Memory B cell (primary cell): ENCODE data around the gene ERICH6.
A peak's percentile ranks its signal among the peaks of the same experiment; 100 is the strongest.

Experiments used
- ATAC-seq: fragments of 150-1000 bp; cut with Tn5 transposase; 2 replicates; pipeline ENCODE4 v1.10.0; 2021; ENCODE audit warnings: low read depth, mild to moderate bottlenecking, moderate library complexity
- DNase-seq, 2 donors: peaks; one replicate each; pipeline ENCODE4 v3.0.0; 2022; ENCODE audit warnings: low spot score in 2 of 2
- H3K27ac Mint-ChIP-seq: one replicate; pipeline ENCODE4 v1.8.0; 2022; ENCODE audit warnings: mild to moderate bottlenecking, moderate library complexity, mixed read lengths
- H3K27me3 Mint-ChIP-seq: one replicate; pipeline ENCODE4 v1.8.0; 2022; ENCODE audit warnings: mixed read lengths
- H3K36me3 Mint-ChIP-seq: one replicate; pipeline ENCODE4 v1.8.0; 2022; ENCODE audit warnings: mild to moderate bottlenecking, mixed read lengths
- H3K4me1 Mint-ChIP-seq: one replicate; pipeline ENCODE4 v1.8.0; 2022; ENCODE audit warnings: mixed read lengths
- H3K4me3 Mint-ChIP-seq: one replicate; pipeline ENCODE4 v1.8.0; 2022; ENCODE audit warnings: mild to moderate bottlenecking, moderate library complexity, mixed read lengths
- H3K9me3 Mint-ChIP-seq: one replicate; pipeline ENCODE4 v1.8.0; 2022; ENCODE audit warnings: mixed read lengths

Gene ERICH6

DNA sequence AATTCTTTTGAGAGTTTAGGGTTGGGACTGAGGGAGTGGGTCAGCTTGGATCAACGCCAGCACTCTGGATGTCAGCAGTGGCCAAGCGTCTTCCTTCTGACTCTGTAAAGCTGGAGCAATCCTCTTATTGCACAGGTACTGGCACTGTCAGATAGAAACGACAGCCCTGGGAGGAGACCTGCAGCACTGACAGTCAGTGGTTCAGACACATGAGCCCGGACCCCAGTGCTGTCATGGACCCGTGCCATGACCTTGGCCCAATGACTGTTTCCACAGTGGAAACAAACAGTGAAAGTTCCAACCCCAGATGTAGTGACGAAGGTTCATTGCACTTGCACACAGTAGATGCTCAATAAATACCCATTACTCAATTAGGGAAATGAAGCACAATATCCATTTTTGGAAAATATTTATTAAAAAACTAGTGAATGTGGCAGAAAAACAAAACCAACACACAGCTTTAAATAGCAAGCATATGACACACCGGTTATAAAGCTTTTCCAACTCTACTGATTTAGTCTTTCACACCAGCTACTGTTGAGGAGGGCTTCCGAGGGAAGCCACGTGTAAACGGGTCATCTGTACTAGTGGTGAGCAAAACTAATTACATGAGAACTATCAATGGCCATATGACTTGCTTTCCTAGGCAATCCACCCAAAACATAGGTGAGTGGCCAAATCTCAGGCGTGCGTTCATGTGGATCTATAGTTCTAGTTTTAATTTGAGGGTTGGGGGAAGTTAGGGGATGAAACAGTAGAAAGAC, 37.2 kb upstream of the ERICH6 start:
- H3K4me3 Mint-ChIP-seq: no peak overlapping the region
- no peaks in the 10 kb centered on the region for H3K9me3 Mint-ChIP-seq
- peak overlapping the region; percentile 83 for H3K27ac Mint-ChIP-seq
- DNase-seq (no peak), ATAC-seq (no peak)
- H3K4me1 Mint-ChIP-seq: peaks cover 50% of the 10 kb centered on the region
- no peaks in the 10 kb centered on the region for H3K27me3 Mint-ChIP-seq
- peaks cover 13% of the 10 kb centered on the region for H3K36me3 Mint-ChIP-seq

DNA sequence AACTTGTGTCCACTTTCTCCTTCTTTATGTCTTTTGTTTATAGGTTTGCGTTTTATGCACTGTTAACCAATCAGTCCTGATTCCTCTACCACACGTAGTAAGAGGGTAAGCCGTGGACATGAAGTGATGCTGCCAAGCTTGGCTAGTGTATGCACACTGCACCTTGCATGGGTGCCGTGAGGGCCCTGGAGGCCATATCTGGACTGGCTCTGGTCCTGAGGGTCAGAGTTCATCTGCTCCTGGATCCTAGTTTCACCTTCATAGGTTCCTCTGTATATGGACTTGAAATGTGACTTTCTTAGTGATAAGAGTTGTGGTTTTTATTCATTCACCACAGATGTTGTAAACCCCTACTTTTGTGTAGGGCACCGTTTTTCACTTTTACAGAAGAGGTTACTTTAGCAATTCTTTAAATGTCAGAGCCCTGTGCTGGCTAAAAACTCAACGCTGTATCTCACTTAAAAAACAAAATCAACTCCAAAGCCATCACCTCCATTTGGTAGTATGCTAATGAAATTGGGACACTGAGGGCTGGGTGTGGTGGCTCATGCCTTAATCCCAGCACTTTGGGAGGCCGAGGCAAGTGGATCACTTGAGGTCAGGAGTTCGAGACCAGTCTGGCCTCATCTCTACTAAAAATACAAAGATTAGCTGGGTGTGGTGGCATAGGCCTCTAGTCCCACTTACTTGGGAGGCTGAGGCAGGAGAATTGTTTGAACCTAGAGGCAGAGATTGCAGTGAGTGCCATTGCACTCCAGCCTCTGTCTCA, 36.3 kb upstream of the ERICH6 start:
- H3K27ac Mint-ChIP-seq: peak overlapping the region; percentile 83
- ATAC-seq (peak; percentile 20), DNase-seq (no peak)
- H3K9me3 Mint-ChIP-seq: no peaks in the 10 kb centered on the region
- H3K36me3 Mint-ChIP-seq: peaks cover 13% of the 10 kb centered on the region
- H3K27me3 Mint-ChIP-seq: no peaks in the 10 kb centered on the region
- H3K4me3 Mint-ChIP-seq: peak overlapping the region; percentile 67
- peaks cover 46% of the 10 kb centered on the region for H3K4me1 Mint-ChIP-seq

DNA sequence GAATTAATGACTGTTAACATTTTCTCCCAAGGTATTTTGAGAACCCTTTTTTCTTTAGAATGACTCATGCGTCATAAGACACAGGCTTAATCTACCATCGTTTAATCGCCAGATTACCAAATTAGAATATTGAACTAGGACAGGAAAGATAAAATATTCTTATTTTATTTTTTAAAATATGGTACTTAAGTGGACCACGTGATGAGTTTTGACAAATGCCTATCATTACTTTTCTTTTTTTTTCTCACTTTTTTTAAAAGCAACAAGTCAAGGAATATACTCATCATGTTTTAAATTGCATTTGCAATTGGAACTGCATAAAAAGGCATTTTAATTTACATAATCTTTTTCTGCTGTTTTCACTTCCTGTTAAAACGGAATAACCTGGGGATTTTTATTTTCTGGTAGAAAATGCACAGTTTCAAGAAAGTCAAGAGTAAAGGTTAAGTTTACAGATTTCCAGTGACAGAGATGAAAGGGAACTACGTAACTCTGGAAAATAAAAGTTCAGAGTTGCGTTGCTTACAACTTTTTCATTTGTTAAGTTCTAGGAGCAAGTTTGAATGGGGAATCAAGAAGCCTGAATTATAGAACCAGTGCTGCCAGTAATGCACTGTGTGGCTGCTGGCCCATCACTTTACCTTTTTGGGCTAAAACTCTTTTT, 35.6 kb upstream of the ERICH6 start:
- H3K4me3 Mint-ChIP-seq: peak overlapping the region; percentile 67
- peak; percentile 75 for ATAC-seq
- peaks cover 13% of the 10 kb centered on the region for H3K36me3 Mint-ChIP-seq
- peak overlapping the region; percentile 83 for H3K27ac Mint-ChIP-seq
- peaks cover 39% of the 10 kb centered on the region for H3K4me1 Mint-ChIP-seq
- no peaks in the 10 kb centered on the region for H3K9me3 Mint-ChIP-seq
- no peak for DNase-seq
- no peaks in the 10 kb centered on the region for H3K27me3 Mint-ChIP-seq

DNA sequence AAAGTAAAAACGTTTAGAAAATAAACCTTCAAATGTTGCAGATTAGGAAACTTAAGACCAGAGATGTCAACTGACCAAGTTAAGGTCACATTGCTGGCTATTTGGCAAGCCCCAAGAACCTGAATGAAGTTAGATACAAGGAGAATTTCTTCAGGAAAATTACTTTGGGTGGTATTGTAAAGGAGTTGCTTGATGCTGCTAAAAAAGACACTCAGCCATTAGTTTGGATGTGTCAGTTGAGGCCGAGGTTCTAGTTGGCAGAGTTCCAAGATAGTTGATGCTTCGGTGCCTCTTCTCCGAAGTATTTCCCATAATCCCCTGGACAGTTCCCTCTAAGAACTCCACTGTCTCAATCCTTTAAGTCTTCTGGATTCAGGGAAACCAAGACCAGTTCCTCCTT, 35.0 kb upstream of the ERICH6 start:
- DNase-seq (no peak), ATAC-seq (no peak)
- Mint-ChIP-seq H3K27me3 (no peaks in the 10 kb centered on the region), H3K27ac (peak overlapping the region; percentile 83), H3K36me3 (peaks cover 13% of the 10 kb centered on the region), H3K4me3 (no peak overlapping the region), H3K4me1 (peaks cover 34% of the 10 kb centered on the region), H3K9me3 (no peaks in the 10 kb centered on the region)

DNA sequence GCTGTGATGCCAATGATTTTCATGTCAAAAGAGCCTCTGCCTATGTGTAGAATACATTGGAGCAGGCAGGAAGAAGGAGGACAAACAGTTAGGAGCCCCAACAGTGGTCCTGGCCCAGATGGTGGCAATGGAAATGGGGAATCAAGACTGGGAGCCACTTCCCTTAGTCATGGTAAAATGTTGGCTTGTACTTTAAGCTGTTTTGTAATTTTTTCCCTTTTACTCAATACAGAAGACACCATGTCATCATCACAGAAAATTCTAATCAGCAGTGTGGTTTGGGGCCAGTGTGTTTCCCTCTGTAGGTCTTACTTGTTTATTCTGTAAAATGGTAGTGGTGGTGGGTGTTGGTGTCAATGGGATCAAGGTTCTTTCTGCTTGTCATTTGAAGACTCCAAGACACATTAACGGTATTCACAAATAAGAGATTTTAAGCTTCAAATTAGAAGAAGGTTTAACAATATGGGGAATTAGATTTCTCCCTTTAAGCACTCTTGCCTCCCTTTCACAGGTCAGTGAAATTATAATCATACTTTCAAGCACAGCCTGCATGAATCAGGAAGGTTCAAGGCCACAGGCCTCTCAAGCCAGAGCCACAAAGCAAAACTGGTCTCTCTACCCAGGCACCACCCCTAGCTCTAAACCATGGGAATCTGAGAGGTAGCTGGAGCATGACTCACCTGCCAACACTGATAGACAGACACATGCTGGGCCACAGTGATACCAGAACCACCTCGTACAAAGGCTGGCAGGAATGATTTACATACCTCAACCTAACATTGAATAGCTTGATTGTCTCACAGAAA, 34.4 kb upstream of the ERICH6 start:
- ATAC-seq: no peak
- H3K4me1 Mint-ChIP-seq: peaks cover 28% of the 10 kb centered on the region
- no peaks in the 10 kb centered on the region for H3K9me3 Mint-ChIP-seq
- H3K36me3 Mint-ChIP-seq: peaks cover 13% of the 10 kb centered on the region
- no peak overlapping the region for H3K4me3 Mint-ChIP-seq
- no peaks in the 10 kb centered on the region for H3K27me3 Mint-ChIP-seq
- DNase-seq: no peak
- H3K27ac Mint-ChIP-seq: no peak overlapping the region

DNA sequence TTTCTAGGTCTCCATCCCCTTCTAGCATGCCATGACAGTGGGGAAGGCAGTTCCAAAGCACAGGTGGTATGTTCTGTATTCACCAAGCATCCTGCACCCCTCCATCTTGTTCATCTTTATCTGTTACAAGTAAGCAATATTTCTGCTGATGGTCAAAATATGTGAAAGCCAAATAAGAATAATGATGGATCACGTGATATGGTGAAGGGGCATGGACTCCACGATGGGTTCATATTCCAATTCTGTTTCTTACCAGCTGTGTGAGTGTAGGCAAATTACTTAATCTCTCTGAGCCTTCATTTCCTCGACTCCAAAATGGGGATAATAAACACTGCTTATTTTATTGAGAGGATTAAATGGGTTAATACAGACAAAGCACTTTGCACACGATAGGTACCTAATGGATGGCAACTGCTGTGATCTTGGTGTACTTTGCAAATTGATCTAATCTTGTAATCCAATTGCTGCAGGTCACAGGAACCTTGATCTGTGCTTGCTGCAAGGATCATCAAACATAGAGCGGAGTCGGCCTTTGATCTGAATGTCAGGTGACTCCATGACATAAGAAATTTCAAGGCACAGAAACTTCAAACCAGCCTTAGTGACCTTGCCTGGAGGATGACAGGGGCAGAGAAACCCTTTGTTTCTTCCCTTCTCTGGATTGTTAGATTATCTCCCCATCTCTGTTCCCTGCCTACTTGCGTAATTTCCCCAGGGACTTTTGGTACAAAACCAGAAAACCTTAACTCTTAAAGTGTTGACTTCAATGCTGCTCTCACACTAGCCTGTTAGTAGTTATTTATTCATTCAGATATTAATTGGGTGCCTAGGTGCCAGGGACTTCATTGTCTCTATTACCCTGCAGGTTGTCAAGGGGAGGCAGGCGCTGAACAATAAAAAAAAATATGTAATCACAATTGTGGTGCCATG, 33.4 kb upstream of the ERICH6 start:
- H3K9me3 Mint-ChIP-seq: no peaks in the 10 kb centered on the region
- ATAC-seq (no peak), DNase-seq (no peak)
- H3K27ac Mint-ChIP-seq: no peak overlapping the region
- H3K36me3 Mint-ChIP-seq: peaks cover 7% of the 10 kb centered on the region
- no peaks in the 10 kb centered on the region for H3K27me3 Mint-ChIP-seq
- no peak overlapping the region for H3K4me3 Mint-ChIP-seq
- peaks cover 19% of the 10 kb centered on the region for H3K4me1 Mint-ChIP-seq

DNA sequence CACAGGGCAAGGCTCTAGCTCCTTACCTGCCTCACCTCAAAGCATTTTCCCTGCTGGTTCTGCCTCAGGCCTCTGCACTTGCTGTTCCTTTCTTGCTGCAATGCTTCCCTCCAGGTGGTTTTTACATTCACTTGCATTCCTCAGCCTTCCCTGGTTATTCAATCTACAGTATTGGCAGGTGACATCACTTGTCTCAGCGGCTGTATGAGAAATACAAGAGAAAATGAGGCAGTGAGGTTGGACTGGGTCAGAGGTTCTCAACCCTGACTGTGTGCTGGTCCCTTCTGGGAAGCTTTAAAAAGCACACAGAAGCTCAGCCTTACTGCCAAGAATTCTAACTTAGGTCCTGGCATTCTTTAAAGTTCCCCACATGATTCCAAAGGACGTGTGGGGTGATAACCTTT, 32.6 kb upstream of the ERICH6 start:
- DNase-seq: no peak
- Mint-ChIP-seq H3K4me1 (peaks cover 19% of the 10 kb centered on the region), H3K9me3 (no peaks in the 10 kb centered on the region), H3K27me3 (no peaks in the 10 kb centered on the region), H3K27ac (no peak overlapping the region), H3K36me3 (peaks cover 5% of the 10 kb centered on the region), H3K4me3 (no peak overlapping the region)
- ATAC-seq: no peak

DNA sequence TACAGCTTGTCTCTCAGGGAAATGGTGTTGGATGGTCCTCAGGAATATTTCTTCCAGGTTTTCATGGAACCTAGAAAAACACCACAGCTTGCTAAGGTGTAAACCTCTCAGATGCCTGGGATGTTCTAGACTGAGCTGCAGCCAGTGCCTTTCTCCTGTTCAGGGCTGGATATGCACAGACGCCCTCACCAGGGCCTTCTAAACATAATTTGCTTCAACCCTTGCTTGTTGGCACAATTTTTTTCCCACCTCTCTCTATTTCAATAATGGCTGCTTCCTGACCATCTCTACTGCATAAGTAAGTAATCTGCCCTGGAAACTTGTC, 31.0 kb upstream of the ERICH6 start:
- no peaks in the 10 kb centered on the region for H3K27me3 Mint-ChIP-seq
- no peak overlapping the region for H3K4me3 Mint-ChIP-seq
- H3K27ac Mint-ChIP-seq: no peak overlapping the region
- H3K36me3 Mint-ChIP-seq: peaks cover 2% of the 10 kb centered on the region
- ATAC-seq (no peak), DNase-seq (no peak)
- no peaks in the 10 kb centered on the region for H3K9me3 Mint-ChIP-seq
- peaks cover 13% of the 10 kb centered on the region for H3K4me1 Mint-ChIP-seq

DNA sequence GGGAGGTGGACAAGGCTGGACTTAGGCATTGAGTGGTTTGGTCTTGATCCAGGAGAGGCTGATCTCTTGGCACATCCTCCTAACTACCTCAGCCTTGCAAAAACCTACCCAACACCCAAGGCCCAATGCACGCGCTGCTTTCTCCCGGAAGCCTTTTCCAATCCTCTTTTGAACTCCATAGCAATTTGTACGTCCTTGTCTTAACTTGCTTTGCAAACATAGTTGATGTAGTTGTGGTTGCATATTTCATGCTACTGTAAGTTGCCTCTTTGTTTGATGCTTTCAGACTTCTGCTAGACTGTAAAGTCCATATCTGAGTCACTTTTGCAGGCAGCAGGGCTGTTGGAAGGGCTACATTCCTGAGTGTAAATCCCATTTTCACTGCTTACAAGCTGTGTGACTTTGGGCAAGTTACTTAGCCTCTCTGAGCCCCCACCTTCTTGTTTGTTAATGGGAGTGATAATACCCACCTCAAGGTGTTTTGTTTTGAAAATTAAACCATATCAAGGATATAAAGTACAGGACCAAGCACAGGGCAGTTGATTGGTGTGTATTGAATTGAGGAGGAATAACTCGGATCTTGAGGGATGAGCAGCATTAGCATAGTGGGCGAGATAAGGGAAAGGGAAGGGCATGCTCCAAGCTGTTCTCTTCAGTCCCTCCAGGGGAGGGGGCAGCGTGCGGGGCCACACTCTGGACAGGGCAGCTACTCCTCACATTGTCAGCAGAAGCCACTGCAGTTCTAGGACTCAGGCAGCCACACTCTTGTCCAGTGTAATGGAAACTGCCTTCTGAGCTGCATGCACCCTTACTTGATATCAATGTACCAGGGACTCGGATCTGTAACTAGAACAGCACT, 30.4 kb upstream of the ERICH6 start:
- Mint-ChIP-seq H3K9me3 (no peaks in the 10 kb centered on the region), H3K4me1 (peaks cover 8% of the 10 kb centered on the region), H3K27ac (no peak overlapping the region), H3K36me3 (peaks cover 2% of the 10 kb centered on the region), H3K4me3 (no peak overlapping the region), H3K27me3 (no peaks in the 10 kb centered on the region)
- DNase-seq (no peak), ATAC-seq (no peak)

DNA sequence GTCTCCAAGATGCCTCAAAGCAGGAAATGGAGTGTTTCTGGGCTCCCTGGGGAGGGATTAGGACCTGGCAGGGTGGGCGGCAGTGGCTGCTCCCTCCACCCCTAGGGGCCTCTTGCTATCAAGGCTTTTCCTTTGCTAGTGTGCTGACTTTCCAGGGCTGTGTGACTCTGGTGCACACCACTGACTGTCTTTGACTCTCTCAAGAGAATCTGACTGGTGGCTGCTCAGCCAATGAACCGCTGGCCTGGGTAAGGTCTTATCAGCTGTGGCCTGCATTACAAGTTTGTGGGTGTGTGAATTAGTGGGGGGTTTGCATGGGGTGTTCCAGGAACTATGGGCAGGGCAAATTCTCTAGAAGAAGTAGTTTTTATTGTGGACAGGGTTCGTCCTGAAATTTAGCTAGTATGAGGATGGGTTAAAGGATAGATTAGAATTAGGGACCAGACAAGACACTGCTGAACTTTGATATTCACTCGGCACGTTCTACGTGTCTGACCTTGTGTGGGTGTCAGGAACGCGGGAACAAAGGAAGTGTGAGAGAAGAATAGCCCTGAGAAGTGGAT, 29.7 kb upstream of the ERICH6 start:
- ATAC-seq (no peak), DNase-seq (no peak)
- Mint-ChIP-seq H3K27me3 (no peaks in the 10 kb centered on the region), H3K4me1 (peaks cover 4% of the 10 kb centered on the region), H3K27ac (no peak overlapping the region), H3K4me3 (no peak overlapping the region), H3K36me3 (peaks cover 2% of the 10 kb centered on the region), H3K9me3 (no peaks in the 10 kb centered on the region)

DNA sequence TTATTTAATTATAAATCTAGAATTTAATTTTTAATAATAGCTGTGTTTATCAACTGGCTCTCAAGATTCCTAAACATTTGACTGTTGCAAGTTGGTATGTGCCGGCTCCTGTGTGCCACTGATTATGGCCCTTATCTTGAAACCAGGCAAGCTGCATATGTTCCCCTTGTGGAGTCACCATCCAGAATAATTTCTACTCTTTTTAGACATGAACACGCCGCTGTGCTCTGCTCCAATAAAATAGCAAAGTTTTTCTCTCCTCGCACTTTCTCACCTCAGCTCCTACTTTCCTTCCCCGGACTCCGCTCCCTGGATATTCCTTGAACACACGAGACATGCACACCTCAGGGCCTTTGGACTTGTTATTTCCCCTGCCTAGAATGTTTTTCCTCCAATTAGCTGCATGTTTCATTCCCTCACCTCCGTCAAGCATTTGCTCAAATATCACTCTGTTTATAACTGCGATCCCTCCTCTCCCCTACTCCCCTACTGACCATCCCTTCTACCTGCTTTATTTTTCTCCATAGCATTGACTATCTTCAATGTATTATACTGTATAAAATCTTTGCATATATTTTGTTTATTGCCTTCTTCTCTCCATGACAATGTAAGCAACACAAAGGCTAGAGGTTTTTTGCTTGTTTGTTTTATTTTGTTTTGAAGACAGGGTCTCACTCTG, 26.1 kb upstream of the ERICH6 start:
- Mint-ChIP-seq H3K4me1 (peaks cover 2% of the 10 kb centered on the region), H3K9me3 (no peaks in the 10 kb centered on the region), H3K4me3 (no peak overlapping the region), H3K36me3 (no peaks in the 10 kb centered on the region), H3K27ac (no peak overlapping the region), H3K27me3 (no peaks in the 10 kb centered on the region)
- DNase-seq: no peak
- ATAC-seq: no peak
